Activated CD4-positive, alpha-beta T cell treated with anti-CD3 and anti-CD28 coated beads, Interleukin-10, Interleukin-2, amounts not matched to agents 100 ng/mL and 50 ng/mL, durations not matched to agents 16 hours and 8 hours (primary cell): ENCODE measurements around the gene DYSF.
"Not testable (repeated sequence)": the region's sequence is repeated elsewhere in the genome, so short reads cannot be mapped to it uniquely, and the experiment has no call there.

Experiments
- DNase-seq: peaks from one replicate; pipeline ENCODE4 v3.0.0-alpha.2; 2020

DYSF gene

DNA sequence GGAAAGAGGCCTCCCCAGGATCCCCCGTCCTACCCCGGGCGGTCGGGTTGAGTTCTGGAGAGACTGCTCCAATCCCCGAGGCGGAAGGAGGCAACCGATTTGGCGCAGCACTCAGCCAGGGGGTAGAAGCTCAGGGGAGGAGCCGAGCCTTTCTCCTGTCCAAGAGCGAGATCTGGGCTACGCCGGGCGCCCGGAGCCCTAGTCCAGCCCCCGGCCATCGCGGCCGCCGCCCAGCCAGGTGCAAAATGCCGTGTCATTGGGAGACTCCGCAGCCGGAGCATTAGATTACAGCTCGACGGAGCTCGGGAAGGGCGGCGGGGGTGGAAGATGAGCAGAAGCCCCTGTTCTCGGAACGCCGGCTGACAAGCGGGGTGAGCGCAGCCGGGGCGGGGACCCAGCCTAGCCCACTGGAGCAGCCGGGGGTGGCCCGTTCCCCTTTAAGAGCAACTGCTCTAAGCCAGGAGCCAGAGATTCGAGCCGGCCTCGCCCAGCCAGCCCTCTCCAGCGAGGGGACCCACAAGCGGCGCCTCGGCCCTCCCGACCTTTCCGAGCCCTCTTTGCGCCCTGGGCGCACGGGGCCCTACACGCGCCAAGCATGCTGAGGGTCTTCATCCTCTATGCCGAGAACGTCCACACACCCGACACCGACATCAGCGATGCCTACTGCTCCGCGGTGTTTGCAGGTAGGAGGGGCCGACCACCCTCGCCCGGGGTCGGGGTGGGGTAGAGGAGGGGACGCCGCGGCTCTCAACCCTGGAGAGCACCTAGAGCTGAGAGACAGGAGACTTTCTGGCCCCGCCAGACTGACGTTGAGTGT lies at the start of gene DYSF:
Gene DYSF (plus strand): TSS at position 158 of the 817 bp plus-strand sequence.
- no peak for DNase-seq

DNA sequence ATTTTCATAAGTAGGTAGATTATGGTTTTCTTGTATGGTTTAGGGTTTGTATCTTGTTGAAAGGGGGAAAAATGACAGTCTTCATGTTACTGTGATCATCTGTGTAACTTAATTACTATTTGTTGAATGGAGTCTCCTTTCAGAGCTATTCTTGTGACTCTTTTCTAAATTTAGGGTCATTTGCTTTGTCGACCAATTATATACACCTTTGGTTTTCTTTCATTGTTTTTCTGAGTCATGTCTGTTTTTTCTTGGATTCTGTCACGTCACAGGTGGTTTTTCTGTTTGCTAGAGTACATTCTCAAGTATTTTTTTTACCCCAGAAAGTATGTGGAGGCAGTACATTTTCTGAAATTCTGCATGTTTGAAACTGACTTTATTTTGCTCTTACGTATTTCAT lies 43.8 kb upstream of the DYSF start:
- DNase-seq, result no peak

DNA sequence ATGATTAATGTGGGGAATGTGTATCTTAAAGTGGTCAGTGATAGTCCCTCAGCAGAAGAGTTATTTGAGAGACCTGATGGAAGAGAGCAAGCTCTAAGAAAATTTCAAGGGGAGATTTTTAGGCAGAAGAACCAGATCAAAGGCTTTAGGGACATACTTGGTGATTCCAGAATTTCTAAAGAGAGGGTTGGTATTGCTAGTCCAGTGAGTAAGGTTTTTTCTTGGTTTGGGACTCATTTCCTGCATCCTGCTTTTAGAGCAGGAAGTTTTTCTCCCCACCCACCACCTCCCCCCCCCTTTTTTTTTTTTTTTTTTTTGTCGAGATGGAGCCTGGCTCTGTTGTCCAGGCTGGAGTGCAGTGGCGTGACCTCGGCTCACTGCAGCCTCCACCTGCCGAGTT lies 42.7 kb upstream of the DYSF start:
- DNase-seq, result no peak

DNA sequence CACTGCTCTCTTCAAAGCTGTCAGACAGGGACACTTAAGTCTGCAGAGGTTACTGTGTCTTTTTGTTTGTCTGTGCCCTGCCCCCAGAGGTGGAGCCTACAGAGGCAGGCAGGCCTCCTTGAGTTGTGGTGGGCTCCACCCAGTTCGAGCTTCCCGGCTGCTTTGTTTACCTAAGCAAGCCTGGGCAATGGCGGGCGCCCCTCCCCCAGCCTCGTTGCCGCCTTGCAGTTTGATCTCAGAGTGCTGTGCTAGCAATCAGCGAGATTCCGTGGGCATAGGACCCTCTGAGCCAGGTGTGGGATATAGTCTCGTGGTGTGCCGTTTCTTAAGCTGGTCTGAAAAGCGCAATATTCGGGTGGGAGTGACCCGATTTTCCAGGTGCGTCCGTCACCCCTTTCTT lies 36.5 kb upstream of the DYSF start:
- peak; percentile 36 for DNase-seq

DNA sequence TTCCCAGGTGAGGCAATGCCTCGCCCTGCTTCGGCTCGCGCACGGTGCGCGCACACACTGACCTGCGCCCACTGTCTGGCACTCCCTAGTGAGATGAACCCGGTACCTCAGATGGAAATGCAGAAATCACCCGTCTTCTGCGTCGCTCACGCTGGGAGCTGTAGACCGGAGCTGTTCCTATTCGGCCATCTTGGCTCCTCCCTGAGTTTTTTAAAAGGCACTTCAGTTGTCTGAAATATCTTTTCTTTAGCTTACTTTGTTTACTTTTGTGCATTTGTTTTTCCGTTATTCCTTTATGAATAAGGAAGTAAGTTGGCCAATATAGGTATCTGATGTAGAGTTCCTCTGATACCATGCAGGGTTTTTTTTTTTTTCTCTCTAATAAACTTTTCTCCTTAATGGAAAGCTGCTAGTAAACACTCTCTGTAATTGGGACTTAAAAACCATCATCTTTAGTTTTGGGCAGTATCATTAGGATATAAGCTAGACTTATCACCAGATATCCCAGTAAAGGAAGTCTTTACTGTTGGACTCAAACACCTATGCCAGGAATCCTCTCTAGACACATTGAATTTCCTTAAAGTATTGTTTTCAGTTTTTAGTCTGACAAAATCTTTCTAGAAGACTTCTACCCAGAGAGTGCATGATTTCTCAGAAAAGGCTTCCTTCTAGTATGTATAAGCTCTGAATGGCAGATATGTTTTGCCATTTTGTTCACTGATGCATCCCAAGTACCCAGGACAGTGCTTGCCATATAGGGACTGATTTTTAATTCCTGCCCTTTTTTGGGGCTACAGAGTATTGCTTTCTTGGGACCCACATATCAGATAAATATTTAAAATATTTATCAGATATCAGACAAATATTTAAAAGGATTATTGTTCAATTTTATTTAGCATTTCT lies 35.8 kb upstream of the DYSF start:
- peak; percentile 16 for DNase-seq

DNA sequence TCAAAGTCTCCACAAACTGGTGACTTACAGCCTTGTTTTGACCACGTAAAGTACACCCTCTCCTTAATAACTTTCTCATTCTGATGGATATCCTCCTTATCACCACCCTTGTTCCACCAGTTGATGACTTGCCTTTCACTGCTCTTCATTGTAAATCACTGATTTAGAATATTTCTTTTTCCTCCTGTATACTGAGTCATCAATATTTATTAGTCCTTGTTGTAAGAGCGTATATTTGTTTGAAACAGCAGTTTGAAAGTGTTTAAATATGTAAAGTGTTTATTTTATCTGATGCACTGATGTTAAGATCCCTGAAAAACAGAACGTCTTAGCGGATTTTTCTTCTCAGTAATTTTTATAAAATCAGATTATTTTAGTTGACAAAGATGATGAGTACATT lies 34.2 kb upstream of the DYSF start:
- no peak for DNase-seq

DNA sequence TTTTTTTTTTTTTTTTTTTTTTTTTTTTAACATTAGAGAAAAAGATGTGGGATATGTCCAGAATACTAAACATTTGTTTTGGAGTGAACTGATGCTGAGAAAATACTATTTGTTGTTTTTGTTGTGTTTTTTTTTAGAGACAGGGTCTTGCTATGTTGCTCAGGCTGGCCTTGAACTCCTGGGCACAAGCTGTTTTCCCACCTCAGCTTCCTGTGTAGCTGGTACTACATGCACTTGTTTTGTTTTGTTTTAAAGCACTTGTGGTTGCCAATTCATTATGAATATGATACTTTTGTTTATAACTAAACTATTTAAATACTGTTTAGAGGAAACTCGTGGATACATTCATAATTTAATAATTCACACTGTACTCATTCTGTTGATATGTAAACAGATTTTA lies 33.4 kb upstream of the DYSF start:
- DNase-seq, result peak; percentile 4

DNA sequence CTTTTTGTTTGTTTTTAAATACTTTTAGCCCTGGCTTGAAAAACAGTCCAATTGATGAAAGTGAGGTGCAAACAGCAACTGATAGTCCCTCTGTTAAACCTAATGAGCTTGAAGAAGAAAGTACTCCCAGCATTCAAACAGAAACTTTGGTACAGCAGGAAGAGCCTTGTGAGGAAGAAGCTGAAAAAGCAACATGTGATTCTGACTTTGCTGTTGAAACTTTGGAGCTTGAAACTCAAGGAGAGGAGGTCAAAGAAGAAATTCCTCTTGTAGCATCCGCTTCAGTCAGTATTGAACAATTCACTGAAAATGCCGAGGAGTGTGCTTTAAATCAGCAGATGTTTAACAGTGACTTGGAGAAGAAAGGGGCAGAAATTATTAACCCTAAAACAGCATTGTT lies 30.6 kb upstream of the DYSF start:
- no peak for DNase-seq

DNA sequence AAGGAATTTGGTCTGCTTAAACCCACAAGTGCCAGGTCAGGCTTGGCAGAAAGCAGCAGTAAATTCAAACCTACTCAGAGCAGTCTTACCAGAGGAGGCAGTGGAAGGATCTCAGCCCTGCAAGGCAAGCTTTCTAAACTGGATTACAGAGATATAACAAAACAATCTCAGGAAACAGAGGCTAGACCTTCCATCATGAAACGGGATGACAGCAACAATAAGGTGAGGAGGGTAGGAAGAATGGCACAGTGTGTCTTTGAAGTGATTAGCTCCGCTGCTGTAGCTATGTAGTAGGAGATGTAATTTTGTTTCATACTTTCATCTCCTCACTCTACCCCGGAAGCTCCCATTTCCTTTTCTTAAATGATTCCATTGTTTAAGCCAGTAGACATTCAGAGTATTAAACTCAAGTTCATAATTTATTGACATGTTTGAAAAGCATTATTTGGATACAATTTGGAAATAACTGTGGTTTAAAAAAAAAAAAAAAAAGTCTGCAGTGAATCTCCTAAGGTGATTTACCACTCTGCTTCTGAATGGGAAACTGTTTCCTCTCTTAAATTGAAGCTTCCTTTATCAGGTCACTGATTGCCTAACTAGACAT lies 29.4 kb upstream of the DYSF start:
- no peak for DNase-seq

DNA sequence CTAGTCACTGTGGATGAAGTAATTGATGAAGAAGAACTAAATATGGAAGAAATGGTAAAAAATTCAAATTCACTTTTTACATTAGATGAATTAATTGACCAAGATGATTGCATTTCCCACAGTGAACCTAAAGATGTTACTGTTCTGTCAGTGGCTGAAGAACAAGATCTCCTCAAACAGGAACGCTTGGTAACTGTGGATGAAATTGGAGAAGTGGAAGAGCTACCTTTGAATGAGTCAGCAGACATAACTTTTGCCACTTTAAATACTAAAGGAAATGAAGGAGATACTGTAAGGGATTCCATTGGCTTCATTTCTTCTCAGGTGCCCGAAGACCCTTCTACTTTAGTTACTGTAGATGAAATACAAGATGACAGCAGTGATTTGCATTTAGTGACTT lies 26.6 kb upstream of the DYSF start:
- DNase-seq, result no peak

DNA sequence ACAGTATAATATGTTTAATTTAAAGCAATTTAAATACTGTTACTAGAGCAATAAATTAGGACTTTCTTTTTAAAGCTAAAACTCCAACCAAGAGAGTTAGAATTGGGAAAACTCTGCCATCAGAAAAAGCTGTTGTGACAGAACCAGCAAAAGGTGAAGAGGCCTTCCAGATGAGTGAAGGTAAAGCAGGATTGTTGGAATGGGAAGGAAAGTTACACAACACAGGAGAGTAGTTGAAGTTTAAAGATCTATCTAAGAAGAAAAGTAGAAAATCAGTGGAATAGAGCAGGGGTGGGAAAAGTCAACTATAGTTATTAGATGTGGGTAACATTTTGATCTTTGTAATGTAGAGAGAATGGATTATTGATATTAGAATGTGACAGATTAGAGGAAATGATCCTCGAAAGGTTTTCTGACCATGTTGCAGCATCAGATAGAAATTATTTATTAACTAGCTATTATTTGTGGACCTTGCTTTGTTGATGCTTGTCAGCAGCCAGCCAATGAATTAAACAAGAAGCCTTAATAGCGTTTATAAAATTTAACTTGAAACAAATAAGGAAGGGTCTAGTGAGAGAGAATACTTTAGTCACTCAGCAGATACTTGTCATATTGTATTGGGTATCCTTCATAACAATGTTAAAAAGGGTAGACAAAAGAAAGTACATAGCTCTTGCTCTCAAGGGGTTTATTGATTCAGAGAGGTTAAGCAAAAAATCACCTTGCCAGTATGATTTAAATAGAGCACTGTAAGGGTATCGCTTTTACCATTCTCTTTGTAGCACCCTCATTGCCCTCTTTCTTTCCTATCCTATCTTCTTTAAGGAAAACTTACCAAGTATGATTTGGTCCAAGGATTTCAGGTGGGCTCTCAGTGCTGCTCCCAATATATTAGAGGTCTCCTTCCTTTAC lies 24.6 kb upstream of the DYSF start:
- no peak for DNase-seq

DNA sequence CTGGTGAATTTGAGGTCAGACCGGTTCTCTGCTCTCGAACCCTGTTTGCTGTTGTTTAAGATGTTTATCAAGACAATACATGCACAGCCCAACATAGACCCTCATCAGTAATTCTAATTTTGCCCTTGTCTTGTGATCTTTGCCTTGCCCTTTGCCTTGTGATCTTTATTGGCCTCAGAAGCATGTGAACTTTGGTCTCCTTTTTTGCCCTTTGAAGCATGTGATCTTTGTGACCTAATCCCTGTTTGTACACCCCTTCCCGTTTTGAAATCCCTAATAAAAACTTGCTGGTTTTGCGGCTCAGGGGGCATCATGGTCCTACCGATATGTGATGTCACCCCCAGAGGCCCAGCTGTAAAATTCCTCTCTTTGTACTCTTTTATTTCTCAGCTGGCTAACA lies 8.2 kb upstream of the DYSF start:
- DNase-seq, result not testable (repeated sequence)

DNA sequence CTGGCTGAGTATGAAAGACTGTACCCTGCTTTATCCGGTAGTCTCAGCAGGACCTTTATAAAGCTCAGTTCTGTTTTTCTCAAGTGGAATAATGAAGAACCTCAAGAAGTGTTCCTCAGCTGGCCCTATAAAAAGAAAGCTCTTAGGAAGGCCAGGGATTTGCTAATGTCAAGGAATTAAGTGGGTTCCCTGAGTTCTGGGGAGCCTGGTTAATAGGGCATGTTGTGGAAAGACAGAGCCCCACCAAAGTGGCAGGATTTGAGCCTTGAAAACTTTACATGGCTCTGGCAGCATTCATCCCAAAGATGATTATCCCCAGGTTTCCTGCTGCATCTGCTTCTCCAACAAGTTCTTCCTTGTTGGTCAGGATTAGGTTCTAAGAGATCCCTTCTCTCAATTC lies 6.9 kb upstream of the DYSF start:
- no peak for DNase-seq

DNA sequence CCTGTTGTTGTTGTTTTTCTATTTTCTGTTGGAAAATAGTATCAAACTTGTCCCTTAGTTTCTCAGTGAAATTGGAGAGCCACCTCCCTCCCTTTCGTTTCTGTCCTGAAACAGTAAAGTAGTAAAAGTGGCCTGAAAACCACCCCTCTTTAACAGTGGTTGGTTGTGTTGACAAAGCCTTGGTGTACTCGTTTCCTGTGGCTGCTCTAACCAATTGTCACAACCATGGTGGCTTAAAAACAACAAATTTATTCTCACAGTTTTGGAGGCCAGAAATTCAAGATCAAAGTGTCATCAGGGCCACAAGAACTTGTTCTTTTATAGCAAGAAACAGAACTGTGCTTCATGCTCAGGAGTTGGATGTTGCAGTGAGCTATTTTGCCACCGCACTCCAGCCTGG lies 4.0 kb upstream of the DYSF start:
- DNase-seq, result no peak

DNA sequence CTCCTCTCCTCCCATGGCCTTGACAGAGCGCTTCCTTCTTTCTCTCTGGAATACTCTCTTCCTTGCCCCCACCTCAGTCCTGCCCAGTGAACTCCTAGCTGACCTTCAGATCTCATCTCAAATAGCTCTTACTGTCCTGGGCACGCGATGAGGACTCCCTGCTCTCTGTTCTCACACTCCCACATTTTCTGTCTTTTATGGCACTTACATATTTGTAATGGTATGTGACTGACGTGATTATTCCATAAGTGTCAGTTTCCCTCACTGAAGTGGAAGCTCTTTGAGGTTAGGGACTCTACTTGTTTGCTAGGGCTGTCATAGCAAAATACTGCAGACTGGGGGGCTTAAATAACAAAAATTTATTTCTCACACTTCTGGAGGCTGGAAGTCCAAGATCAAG lies 1.7 kb upstream of the DYSF start:
- DNase-seq, result no peak

DNA sequence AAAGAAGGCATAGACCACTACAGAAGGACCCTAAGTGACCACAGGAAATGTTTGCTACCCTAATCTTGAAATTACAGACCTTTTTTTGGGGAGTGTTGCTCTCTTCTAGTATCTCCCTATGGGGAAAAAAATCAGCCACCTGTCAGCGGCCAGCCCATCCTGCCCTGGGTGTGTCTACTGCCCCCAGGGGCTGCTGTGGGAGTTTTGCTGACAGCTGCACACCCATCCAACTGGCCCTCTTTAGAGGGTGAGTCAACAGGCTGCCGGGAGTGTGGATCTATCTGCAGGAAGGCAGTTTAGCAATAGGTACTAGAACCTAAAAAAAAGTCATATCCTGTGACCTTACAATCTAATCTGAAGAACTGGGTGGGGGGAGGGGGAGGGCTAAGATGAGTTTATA lies 796 bp upstream of the DYSF start:
- DNase-seq, result peak; percentile 35

DNA sequence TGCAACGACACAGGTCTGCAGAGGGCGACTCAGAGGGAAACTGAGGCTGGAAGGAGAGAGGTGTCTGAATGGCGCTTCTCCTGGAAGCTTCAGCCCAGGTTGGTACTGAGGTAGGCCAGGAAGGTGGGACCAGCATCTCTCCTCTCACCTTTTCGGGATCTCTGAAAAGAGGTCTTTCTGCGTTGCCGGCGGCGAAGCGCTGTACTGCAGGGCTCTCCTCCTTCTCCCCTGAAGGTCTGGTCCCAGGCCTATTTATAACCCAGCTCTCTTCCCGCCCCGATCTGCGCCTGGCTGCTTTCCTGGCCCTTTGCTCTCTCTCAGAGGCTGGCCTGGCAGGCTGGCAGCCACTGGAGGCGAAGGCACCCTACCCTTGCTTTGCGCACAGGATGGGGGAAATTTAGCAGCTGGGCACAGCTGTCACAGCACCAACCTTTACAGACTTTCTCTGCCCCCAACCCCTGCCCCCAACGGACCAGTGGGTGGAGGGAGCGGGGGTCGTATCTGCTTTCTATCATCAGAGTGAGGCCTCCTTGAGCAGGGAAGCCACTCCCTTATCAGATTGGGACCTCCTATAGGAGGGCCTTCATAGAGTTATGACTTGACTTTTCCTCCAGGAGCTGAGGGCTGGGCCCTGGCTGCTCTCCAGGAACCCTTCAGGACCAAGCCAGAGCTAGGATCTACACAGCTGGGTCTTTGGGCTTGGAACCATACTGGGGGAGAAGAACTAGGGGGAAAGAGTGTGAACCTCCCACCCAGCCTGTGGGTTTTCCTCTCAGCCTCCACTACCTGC lies 1.1 kb downstream of the DYSF start:
- DNase-seq, result no peak

DNA sequence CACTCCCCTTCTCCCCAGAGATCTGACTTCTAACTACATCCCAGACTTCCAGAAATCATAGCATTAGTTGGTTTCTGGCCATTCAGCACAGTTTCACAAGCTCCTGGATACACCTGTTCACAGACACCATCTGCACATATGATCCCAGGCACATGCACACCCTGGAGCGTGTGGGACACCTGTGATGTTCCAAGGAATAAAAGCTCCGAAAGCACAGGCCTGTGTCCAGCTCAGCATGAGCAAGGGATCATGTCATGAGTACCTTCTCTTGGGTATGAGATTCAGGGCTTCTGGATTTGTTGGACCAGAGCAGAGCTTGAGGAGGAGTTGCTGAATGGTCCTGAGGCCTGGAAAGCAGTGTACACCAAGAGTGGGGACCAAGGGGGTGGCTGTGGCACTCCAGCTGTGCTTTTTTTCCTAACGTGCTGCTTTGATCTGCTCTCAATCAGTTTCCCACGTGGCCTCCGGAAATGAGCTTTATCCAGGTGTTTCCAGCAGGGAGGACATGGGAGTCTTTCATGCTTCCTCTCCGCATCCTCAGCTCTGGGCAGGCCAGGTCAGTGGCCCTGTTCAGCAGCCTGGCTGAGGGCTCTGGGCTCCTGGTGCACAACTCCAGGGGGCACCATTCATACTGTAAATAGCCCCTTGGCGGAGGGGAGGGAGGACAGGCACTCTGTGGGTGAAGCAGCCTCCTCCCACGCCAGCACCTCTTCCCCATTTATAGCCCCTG lies 1.8 kb downstream of the DYSF start:
- no peak for DNase-seq

DNA sequence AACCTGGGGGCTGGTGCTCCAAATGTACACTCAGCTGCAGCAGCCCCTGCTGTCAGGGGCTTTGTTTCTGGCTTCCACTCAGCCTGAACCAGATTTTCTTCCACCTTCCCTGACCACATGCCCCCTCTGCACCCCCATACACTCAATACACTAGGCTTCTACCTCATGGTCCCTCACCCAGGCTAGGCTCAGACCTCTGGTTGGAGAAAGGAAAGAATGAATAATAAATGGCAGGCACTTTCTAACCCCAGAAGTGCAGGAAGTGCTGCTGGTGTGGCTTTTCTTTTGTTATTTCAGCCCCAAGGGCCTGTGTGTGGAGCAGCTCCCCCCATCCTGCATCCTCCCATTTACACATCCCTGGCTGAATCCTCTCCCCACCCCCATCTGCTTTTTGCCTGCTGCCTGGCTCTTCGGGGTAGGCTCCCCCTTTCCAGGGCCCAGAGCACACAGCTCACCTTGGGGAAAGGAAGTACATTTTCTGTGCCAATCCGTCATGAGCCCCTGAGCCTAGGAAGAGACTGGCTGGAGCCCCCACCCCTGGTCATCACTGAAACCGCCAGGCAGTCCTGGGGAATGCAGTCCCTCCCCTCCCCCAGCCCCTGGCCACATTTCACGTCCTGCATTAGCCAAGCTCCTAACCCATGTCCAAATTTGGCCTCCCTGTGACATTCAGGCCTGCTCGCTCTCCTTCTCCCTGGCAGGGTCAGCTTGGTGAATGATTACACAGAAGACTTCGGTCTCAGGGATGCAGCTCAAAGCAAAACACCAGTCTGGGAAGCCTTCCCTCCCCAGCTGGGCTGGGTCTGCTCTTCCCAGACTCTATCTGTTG lies 2.6 kb downstream of the DYSF start:
- no peak for DNase-seq

DNA sequence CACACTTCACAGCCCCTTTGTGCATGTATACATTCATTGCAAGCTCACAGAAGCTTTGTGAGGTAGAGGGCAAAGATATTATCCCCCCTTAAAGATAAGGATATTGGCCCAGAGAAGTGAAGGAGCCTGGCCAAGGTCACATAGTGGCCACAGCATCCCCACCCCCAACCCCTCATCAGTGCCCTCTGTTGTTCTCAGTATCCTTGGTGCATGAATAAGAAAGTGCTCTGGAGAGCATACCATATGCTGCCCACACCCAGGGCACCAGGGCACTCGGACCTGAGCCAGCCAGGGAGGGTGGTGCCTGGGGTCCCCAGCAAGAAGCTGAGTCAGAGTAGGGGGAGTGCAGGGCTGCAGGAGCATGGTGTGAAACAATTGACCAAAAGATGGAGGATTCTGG lies 3.3 kb downstream of the DYSF start:
- DNase-seq, result no peak
